IPS-15b (cell line): ENCODE data around the gene TSPAN11.

ENCODE experiments used
- H3K27me3 ChIP-seq: one replicate; pipeline ENCODE4 v1.6.1; 2013; ENCODE audit warnings: low read length; ENCODE audit not compliant: control insufficient read depth, insufficient read depth
- H3K36me3 ChIP-seq: one replicate; pipeline ENCODE4 v1.6.1; 2013; ENCODE audit warnings: low read length; ENCODE audit not compliant: control insufficient read depth, insufficient read depth
- H3K4me1 ChIP-seq: one replicate; pipeline ENCODE4 v1.6.1; 2013; ENCODE audit warnings: mild to moderate bottlenecking, low read length; ENCODE audit not compliant: control insufficient read depth, insufficient read depth
- H3K4me3 ChIP-seq: one replicate; pipeline ENCODE4 v1.5.1; 2013; ENCODE audit warnings: low read depth, low read length
- H3K9ac ChIP-seq: one replicate; pipeline ENCODE4 v1.6.1; 2013; ENCODE audit warnings: low read depth, mild to moderate bottlenecking, low read length
- H3K9me3 ChIP-seq: one replicate; pipeline ENCODE4 v1.6.1; 2013; ENCODE audit warnings: mild to moderate bottlenecking, low read length; ENCODE audit not compliant: control insufficient read depth, insufficient read depth

Gene TSPAN11

DNA sequence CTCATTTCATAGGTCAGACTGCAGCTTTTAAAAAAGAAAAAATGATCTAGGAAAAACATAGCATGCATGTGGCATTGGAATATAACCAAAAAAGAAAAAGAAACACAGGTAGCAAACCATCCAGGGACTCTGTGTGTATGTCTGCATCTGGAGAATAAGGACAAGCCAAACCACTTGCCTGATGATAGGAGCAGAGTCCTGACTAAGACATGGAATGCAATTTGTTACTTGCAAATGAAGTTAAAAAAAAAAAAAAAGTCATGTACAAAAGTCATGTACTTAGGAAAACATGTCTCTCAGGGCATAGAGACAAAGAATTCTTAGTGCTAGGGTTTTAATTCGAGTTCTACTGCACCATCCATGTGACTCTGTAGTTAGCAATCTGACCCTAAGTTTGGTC lies 15.9 kb downstream of the TSPAN11 start:
- no peak overlapping the region for H3K9ac ChIP-seq
- no peaks in the 10 kb centered on the region for H3K9me3 ChIP-seq
- H3K4me3 ChIP-seq, result no peak overlapping the region
- H3K36me3 ChIP-seq, result no peaks in the 10 kb centered on the region
- H3K4me1 ChIP-seq, result no peaks in the 10 kb centered on the region
- no peaks in the 10 kb centered on the region for H3K27me3 ChIP-seq

DNA sequence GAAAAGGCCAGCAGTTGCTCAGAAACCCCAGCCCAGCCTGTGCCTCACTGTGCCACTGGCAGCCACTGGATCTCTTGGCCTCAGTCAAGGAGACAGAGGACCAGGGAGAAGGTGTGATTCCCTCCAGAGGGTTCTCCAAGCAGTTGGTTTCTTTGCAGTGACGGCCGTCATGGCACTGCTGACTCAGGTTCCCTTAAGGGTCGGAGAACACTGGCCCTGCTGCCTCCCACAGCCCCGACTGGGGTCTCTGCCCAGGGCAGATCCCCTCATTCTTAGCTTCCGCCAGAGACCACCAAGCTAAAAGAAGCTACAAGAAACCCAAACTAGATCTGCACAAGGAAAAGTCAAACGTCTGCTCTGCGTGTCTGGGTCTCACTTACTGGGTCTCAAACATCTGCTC lies 16.4 kb downstream of the TSPAN11 start:
- no peak overlapping the region for H3K9ac ChIP-seq
- H3K4me3 ChIP-seq, result no peak overlapping the region
- H3K27me3 ChIP-seq, result no peaks in the 10 kb centered on the region
- no peaks in the 10 kb centered on the region for H3K36me3 ChIP-seq
- no peaks in the 10 kb centered on the region for H3K4me1 ChIP-seq
- H3K9me3 ChIP-seq, result no peaks in the 10 kb centered on the region

DNA sequence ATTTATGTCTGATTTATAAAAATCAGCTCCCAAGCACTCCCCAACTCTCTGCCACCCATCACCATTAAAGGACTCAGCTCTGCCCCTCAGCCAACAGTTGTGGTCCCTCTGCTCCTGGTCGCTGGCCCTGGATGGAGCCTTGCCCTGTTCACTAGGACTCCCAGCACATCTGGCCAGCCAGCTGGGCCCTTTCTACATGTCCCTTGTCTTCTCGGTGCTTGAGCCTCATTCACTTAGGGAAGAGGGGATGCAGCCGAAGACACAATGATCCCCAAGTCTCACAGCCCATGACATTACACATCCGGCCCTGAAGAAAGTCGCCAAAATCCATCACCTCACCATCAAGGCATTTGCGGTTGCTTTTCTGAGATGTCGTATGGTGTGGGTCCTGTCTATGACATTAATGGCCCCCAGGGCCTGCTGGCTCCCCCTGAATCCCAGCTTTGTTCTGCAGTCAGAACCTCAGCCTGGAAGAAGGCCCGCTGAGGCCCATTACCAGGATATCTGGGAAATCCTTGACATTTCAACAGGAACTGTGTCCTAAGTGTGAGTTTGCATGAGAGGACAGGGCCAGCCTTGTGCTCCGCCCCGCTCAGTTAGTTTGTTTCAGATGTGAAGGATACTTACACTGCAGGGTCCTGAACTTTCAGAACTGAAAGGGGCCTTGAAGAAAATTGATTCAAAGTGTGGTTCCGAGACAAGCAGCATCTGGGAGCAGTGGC lies 19.1 kb downstream of the TSPAN11 start:
- Histone ChIP-seq H3K27me3 (no peaks in the 10 kb centered on the region), H3K4me1 (no peaks in the 10 kb centered on the region), H3K36me3 (no peaks in the 10 kb centered on the region), H3K4me3 (no peak overlapping the region), H3K9ac (no peak overlapping the region), H3K9me3 (no peaks in the 10 kb centered on the region)

DNA sequence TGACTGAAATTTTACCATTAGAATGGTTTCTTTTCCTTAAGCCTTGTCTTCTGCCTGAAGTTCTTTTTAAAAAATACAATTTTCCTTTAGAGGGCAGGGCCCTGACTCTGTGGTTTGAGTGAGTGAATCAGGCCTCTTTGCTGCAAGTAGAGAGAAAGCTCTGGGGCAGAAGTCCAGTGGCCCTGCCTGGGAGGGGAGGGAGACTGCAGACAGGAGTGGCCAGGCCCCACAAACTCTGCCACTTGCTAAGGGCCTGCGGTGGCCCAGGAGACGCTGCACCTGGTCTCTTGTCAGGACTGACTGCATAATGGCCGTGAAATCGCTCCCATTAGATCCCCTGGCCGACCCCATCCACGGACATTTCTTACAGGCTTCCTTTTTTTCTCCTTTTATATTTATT lies 25.5 kb downstream of the TSPAN11 start:
- no peaks in the 10 kb centered on the region for H3K9me3 ChIP-seq
- no peak overlapping the region for H3K4me3 ChIP-seq
- no peaks in the 10 kb centered on the region for H3K36me3 ChIP-seq
- H3K4me1 ChIP-seq, result no peaks in the 10 kb centered on the region
- H3K9ac ChIP-seq, result no peak overlapping the region
- H3K27me3 ChIP-seq, result no peaks in the 10 kb centered on the region

DNA sequence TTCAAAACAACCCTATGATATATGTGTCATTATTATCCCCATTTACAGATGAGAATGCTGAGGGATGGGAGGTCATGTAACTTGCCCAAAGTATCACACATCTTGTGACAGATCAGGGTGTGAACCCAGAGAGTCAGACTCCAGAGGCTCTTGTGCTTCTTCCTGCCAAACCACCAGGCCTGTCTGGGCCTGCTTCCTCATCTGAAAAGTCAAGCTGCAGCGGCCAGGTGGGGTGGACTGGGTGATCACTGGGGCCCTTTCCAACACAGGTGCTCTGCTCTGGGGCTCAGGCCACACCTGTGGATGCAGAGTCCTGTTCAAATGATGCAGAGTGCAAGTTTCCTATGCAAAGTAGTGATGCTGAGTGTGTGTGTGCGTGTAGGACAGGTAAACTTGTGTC lies 26.7 kb downstream of the TSPAN11 start:
- Histone ChIP-seq H3K4me1 (no peaks in the 10 kb centered on the region), H3K36me3 (no peaks in the 10 kb centered on the region), H3K9me3 (no peaks in the 10 kb centered on the region), H3K27me3 (no peaks in the 10 kb centered on the region), H3K9ac (no peak overlapping the region), H3K4me3 (no peak overlapping the region)

DNA sequence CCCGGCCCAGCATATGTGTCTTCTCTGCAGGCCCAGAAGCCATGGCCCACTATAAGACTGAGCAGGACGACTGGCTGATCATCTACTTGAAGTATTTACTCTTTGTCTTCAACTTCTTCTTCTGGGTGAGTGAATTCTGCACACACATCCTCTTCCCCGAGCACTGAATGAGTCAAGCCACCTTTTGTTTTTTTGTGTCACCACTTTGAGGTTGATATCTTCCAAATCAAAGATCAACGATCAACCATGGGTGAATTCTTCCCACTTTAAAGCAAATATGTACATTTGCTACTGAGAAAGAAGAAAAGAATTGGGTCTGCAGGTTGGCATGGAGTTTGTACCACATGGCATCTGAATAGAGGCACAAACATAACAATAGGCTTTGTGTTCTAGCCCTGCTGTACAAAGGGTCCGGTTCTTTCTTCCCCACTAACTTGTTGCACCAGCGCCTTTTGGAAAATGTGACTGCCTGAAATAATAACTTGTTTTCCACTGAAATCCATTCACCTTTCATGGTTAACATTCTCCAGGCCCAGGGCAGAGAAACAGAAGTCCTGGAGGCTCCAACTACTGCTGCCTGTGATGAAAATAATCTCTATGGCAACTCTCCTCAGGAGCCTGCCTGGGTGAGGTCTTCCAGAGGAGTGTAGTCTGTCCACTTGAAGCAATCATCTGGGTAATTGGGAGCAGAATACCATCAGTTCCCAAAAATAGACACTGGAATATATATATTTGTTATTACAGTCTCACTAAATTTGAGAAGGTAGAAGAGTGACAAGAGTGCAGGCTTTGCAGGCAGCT lies 27.6 kb downstream of the TSPAN11 start:
- Histone ChIP-seq H3K4me3 (no peak overlapping the region), H3K27me3 (no peaks in the 10 kb centered on the region), H3K9ac (no peak overlapping the region), H3K9me3 (no peaks in the 10 kb centered on the region), H3K4me1 (no peaks in the 10 kb centered on the region), H3K36me3 (no peaks in the 10 kb centered on the region)

DNA sequence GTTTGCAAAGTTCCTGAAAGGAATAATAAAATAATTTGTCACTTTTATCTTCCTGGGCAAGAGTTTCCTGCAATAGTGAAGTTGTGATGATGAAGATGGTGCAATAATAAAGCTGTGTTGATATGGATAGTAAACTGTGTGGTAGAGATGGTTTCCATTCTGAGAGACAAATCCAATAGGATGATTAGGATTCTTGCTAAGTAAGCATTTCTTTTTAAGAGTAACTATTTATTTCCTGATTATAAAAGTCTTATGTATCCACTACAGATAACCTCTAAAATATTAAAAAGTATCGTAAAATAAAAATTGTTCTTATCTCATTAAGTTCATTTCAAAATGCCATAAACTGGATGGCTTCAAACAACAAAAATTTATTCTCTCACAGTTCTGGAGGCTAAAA lies 28.7 kb downstream of the TSPAN11 start:
- no peaks in the 10 kb centered on the region for H3K36me3 ChIP-seq
- no peaks in the 10 kb centered on the region for H3K27me3 ChIP-seq
- H3K9me3 ChIP-seq, result no peaks in the 10 kb centered on the region
- H3K9ac ChIP-seq, result no peak overlapping the region
- no peaks in the 10 kb centered on the region for H3K4me1 ChIP-seq
- no peak overlapping the region for H3K4me3 ChIP-seq

DNA sequence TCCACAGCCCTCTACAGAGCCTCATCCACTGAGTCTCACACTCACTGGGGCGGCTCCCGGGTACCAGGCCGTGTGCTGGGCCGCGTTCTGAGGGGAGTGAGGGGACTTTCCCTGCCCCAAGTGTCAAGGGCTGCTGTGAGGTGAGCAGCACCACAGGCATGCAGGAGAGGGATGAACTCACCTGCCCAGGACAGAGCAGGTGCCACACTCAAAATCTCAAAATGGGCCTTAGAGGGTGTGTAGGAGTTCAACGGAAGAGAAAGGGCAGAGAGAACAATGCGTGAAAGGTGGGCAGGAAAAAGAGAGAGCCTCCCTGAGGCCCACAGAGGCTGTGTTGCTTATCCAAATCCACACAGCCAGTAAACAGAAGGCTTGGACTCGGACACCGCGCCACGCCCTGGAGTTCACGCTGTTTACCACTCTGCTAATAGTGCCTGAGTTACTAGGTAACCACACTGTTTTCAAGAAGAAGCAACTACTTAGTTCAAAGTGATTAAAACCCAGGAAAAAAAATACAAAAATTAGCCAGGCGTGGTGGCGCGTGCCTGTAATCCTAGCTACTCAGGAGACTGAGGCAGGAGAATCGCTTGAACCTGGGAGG lies 32.7 kb downstream of the TSPAN11 start:
- Histone ChIP-seq H3K9ac (no peak overlapping the region), H3K27me3 (no peaks in the 10 kb centered on the region), H3K4me3 (no peak overlapping the region), H3K4me1 (no peaks in the 10 kb centered on the region), H3K36me3 (no peaks in the 10 kb centered on the region), H3K9me3 (no peaks in the 10 kb centered on the region)

DNA sequence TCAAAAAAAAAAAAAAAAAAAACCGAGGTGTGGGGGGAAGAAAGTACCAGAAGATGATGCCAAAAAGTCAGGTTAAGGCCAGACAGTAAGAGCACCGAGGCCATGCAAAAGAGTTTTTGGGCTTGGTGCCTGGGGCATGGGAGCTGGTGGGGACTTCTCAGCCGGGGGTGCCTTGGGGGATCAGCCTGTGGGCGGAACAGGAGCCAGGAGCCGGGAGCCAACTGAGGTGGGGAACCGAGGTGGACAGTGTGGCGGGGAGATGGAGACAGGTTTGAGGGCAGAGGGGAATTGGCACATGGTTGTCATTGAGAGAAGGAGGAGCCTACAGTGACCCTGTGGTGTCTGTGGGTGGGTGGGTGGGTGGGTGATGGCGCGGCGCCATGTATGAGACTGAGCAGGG lies 33.2 kb downstream of the TSPAN11 start:
- H3K27me3 ChIP-seq, result no peaks in the 10 kb centered on the region
- no peaks in the 10 kb centered on the region for H3K4me1 ChIP-seq
- no peaks in the 10 kb centered on the region for H3K9me3 ChIP-seq

DNA sequence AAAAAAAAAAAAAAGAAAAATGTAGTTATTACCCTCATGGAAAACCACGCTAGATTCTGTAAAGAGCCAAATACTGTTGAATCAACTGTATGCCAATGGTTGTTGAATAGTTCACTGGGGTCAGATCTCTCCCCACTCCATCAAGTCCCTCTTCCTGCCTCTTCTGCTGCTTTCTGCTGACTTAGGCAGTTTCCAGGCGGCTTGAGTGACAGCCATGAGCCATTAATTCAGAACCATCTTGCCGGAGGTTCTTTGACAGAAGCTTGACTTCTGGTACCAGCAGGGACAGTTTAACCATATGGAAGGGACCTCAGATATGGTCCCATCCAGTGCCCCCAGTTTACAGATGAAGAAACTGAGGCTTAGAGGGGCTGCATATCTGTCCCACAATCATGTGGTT lies 34.5 kb downstream of the TSPAN11 start:
- no peaks in the 10 kb centered on the region for H3K9me3 ChIP-seq
- H3K9ac ChIP-seq, result no peak overlapping the region
- no peaks in the 10 kb centered on the region for H3K36me3 ChIP-seq
- no peak overlapping the region for H3K4me3 ChIP-seq
- H3K4me1 ChIP-seq, result no peaks in the 10 kb centered on the region
- H3K27me3 ChIP-seq, result no peaks in the 10 kb centered on the region

More for the DNA sequence above, 33.2 kb downstream of the TSPAN11 start:
- H3K9ac ChIP-seq, result no peak overlapping the region
- no peaks in the 10 kb centered on the region for H3K36me3 ChIP-seq
- no peak overlapping the region for H3K4me3 ChIP-seq

DNA sequence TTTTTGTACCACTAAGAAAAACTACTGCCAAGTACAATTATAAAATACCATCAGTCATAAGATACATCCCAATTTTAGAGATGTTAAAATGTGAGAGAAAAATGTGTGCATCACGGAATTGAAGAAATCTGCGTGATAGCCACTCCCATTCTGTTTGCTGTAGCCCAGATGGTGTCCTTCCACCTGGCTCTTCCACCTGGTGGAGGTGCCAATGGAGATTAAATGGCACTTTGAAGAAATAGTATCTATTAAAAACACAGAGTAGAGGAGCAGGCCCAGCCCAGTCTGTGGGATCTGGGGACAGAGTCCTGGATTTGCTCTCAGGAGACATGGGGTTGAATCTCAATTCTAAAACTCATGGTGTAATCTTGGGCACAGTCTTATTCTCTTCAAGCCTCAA lies 35.5 kb downstream of the TSPAN11 start:
- Histone ChIP-seq H3K4me1 (no peaks in the 10 kb centered on the region), H3K9me3 (no peaks in the 10 kb centered on the region), H3K36me3 (no peaks in the 10 kb centered on the region), H3K9ac (no peak overlapping the region), H3K4me3 (no peak overlapping the region), H3K27me3 (no peaks in the 10 kb centered on the region)
